Islet of Langerhans (tissue), 1 donor: ENCODE results near the gene CACNA2D2.

Experiments
- FAIRE-seq: peaks from one replicate; lab custom pipeline; 2011; peaks lifted over from hg19 to GRCh38; lab: Jason Lieb, UNC

The CACNA2D2 gene

GRCh38 chr3:50503504-50504342, at the start of gene CACNA2D2:
TSS of gene CACNA2D2 (minus strand) at chr3:50503634. CDS start at chr3:50503423, 211 bp downstream.
- FAIRE-seq = no peak

GRCh38 chr3:50552598-50552997, 49.2 kb upstream of the CACNA2D2 start:
- FAIRE-seq = no peak

- no peak for FAIRE-seq
Observed at GRCh38 chr3:50551681-50552435, 48.4 kb upstream of the CACNA2D2 start.

- no peak for FAIRE-seq
Observed at GRCh38 chr3:50551054-50551659, 47.7 kb upstream of the CACNA2D2 start.

GRCh38 chr3:50550079-50550736, 46.8 kb upstream of the CACNA2D2 start:
- no peak for FAIRE-seq

GRCh38 chr3:50549226-50549625, 45.8 kb upstream of the CACNA2D2 start:
- no peak for FAIRE-seq

GRCh38 chr3:50545781-50546180, 42.3 kb upstream of the CACNA2D2 start:
- FAIRE-seq = no peak

- peak; percentile 76 for FAIRE-seq
Observed at GRCh38 chr3:50542177-50543034, 39.0 kb upstream of the CACNA2D2 start.

GRCh38 chr3:50539356-50540286, 36.2 kb upstream of the CACNA2D2 start:
- FAIRE-seq = no peak

- FAIRE-seq = no peak
Observed at GRCh38 chr3:50537421-50538129, 34.1 kb upstream of the CACNA2D2 start.

- FAIRE-seq = no peak
Observed at GRCh38 chr3:50536471-50537180, 33.2 kb upstream of the CACNA2D2 start.

GRCh38 chr3:50534681-50535330, 31.4 kb upstream of the CACNA2D2 start:
- no peak for FAIRE-seq

GRCh38 chr3:50533807-50534461, 30.5 kb upstream of the CACNA2D2 start:
- FAIRE-seq = no peak

- no peak for FAIRE-seq
Observed at GRCh38 chr3:50533316-50533715, 29.9 kb upstream of the CACNA2D2 start.

- no peak for FAIRE-seq
Observed at GRCh38 chr3:50532062-50532705, 28.8 kb upstream of the CACNA2D2 start.

- no peak for FAIRE-seq
Observed at GRCh38 chr3:50531201-50531600, 27.8 kb upstream of the CACNA2D2 start.
